Fibroblast of skin of left quadriceps (primary cell): ENCODE measurements around the gene ZKSCAN4.

Experiments
- DNase-seq, 2 experiments: peaks; one replicate each; pipeline ENCODE4 v3.0.0-alpha.2; 2013; ENCODE audit warnings: low read depth in 2 of 2

The ZKSCAN4 gene

DNA sequence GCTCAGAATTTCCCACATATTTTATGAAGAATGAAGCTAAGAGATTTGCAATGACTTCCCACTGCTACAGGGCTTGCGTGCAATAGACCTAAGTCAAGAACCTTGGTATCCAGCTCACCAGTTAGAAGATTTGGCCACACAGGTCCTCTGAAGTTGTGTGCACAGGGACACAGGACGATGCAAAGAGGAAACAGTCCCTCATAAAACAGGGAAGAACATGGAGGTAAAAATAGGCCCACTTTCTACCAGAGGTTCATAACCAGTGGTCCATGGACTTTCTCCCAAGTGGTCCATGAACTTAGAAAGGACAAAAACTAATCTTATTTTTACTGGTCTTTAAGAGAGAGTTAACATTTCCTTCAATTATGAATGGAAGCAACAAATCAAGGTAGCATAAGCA is 1.3 kb downstream of the ZKSCAN4 start:
- no peak for DNase-seq

GRCh38 chr6:28248916-28249315 is 3.2 kb downstream of the ZKSCAN4 start:
- no peak for DNase-seq

DNA sequence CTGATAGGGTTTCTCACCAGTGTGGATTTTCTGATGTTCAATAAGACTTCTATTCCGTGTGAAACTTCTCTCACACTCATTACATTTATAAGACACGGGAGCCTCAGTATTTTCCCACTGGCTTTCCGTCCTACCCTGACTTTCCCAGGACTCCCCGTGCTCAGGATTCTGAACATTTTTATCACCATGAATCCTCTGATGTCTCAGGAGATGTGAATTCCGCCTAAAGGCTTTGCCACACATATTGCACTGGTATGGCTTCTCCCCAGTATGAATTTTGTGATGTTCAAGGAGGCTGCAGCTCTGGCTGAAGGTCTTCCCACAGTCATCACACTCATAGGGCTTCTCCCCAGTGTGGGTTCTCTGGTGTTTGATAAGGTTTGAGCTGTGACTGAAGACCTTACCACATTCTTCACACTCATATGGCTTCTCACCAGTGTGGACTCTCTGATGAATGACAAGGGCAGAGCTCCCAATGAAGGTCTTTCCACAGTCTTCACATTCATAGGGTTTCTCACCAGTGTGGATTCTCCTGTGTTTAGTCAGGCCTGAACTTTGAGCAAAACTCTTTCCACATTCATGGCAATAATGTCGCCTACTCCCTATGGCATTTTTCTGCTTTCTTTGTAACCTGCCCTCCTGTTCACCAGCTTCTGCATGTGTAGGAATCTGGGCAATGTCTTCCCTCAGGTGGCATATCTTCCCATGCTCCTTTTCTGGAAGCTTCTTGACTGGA is 6.7 kb downstream of the ZKSCAN4 start:
- no peak for DNase-seq

DNA sequence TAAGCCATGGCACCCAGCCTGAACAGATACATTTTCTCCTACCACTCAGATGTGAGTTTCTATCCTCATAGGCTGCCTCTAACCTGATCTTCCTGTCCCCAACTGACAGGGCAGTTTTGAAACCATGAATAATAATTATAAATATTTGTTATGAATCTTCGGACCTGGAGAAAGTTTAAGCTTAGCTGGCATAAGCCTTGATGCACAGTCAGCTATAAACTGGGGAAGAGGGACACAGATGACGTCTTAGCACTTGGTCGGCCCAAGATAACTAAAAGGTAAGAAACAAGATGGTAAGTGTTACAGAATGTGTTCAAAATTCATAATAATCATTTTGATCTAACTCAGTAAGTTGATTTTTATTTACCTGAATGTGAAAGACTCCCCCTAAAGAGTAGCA is 8.1 kb downstream of the ZKSCAN4 start:
- no peak for DNase-seq

DNA sequence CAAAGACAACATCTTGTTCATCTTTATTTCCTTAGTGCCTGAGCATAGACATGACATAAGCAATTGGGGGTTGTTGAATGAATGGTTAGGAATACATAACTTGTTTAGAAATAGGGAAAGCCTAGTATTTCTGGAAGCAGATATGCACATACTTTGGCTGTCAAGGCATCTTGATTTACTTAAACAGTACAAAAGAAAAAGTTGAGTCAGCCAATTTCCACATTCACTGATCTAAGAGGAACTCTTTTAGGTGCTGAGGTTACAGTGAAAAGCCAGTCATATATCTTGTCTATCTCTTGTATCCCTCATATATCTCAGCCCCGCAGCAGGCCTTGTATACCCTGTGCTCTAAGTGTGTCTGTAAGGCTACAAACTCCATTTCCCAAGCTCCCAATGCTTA is 11.6 kb downstream of the ZKSCAN4 start:
- DNase-seq = no peak

GRCh38 chr6:28239636-28240035 is 12.4 kb downstream of the ZKSCAN4 start:
- no peak for DNase-seq

DNA sequence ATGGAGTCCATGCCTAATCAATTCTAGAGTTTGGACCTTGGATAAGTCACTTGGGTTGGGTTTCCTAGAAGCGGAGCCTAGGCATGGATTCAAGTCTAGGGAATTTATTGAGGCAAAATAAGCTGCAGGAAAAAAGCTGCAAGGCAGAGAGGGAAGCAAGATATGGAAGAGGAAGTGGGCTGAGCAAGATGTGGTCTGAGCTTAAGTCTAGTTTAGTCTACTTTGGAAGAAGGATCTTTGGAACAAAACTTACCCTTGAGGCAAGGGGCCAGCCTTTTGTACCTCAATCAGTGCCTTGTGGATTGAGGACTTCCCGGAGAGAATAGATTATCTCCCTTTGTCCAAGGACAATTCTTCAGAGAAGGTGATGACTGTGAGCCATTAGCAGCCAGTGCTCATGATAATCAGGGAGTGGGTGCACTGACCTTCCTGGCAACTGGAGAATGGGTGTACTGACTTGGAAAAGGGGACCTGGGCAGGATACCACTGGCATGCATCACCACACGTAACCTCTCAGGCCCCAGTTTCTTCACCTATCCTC is 16.1 kb downstream of the ZKSCAN4 start:
- no peak for DNase-seq

DNA sequence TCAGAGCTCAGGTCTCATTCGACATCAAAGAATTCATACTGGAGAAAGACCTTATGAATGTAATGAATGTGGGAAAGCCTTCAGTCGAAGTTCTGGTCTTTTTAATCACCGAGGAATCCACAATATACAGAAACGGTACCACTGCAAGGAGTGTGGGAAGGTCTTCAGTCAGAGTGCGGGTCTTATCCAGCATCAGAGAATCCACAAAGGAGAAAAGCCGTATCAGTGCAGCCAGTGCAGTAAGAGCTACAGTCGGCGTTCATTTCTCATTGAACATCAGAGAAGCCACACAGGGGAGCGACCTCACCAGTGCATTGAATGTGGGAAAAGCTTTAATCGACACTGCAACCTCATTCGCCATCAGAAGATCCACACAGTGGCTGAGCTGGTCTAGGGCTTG is 19.3 kb downstream of the ZKSCAN4 start:
- DNase-seq = no peak

GRCh38 chr6:28226460-28226859 is 25.6 kb downstream of the ZKSCAN4 start:
- no peak for DNase-seq

GRCh38 chr6:28225056-28225834 is 26.8 kb downstream of the ZKSCAN4 start, which contains the start of gene ZSCAN9:
Gene ZSCAN9 (plus strand): TSS chr6:28225275. CDS start chr6:28227085, 1,810 bp downstream.
- peak; percentile 54 to 55 for DNase-seq

DNA sequence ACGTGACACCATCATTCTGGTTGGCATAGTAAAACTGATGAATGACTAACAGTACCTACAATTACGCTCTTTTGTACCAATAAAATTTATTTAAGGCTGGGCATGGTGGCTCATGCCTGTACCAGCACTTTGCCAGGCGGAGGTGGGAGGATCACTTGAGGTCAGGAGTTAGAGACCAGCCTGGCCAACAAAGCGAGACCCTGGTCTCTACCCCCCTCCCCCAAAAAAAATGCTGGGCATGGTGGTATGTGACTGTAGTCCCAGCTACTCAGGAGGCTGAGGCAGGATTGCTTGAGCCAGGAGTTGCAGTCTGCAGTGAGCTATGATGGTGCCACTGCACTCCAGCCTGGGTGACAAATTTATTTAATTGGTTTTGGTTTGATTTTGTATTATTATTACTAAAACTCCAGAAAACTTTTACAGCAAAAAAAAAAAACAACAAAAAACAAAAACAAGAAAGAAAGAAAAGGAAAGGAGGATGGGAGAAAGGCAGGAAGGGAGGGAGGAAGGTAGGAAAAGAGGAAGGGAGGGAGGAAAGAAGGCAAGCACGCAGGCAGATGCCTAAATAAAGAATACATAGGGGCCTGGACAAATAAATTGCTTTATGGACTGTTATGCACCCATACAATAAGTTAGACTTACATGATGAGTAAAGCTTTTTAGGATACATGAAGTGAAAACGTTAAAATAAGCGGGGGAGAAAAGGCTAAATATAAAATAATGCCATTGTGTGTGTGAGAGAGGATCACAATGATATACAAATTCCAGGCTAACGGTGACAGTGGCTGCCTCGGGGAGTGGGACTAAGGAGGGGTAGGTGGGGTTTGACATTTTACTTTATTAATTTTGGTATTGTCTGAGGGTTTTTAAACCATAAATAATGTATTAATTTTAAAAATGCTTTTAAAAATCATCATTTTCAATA is 27.7 kb downstream of the ZKSCAN4 start:
- DNase-seq = no peak

GRCh38 chr6:28220257-28221133 is 31.6 kb downstream of the ZKSCAN4 start:
- DNase-seq = no peak

- DNase-seq = peak; percentile 28 to 36
These were observed 33.5 kb downstream of the ZKSCAN4 start for GRCh38 chr6:28218312-28219248.

- no peak for DNase-seq
These were observed 34.2 kb downstream of the ZKSCAN4 start for GRCh38 chr6:28217890-28218289.

DNA sequence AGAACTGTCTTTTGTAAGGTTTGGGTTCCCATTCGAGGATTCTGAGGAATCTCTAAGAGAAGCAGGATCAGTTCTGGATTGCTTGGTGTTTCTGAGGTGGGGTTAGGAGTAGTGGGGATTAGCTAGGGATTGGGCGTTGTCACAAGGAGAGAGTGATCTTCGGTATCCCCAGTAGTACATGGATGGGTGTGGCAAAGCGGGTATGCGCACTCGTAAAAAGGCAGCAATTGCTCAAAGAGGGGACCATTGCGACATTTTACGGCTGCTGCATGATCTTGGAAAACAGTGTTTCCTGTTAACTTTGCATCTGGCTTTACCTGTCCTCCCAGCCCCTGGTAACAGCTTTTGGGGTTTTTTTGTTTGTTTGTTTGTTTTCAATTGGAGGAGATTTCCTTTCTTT is 36.6 kb downstream of the ZKSCAN4 start:
- no peak for DNase-seq

DNA sequence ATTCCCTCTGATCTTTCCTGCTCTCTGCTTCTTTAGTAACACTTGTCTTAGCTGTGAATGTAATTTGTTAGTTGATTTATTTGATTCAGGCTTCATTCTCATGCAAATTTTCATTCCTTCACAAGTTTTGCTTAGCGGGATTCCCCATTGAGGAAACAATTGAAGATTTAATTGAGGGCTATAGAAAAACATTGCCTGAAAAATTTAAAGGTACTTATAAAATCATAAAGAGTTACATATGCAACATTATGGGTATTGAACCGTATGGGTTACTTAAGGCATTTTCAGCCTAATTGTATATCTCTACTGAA is 38.9 kb downstream of the ZKSCAN4 start:
- no peak for DNase-seq

GRCh38 chr6:28212510-28213212 is 39.4 kb downstream of the ZKSCAN4 start:
- DNase-seq = peak; percentile 51 to 53

DNA sequence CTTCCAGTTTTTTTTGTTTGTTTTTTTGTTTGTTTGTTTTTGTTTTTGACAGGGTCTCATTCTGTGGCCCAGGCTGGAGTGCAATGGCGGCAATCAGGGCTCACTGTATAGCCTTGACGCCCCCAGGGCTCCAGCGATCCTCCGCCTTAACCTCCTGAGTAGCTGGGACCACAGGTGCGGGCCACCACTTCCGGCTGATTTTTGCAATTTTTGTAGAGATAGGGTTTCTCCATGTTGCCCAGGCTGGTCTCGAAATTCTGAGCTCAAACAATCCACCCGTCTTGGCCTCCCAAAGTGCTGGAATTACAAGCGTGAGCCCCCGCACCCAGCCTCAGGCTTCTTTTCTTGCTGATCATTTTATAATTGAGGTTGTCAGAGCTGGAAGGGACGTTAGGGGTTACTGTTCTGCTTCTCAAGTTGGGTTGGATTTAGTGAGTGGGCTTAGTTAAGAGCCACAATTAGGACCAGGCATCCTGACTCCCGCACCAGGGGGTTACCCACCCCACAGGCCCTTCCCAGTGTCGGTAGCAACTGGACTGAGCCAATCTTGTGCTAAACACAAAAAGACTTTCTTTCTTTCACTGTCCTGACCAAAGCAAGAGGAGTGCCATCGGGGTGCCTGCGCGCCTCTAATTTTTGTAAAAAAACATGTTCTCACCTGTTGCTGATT is 40.1 kb downstream of the ZKSCAN4 start:
- no peak for DNase-seq
